GM23248 (cell line): ENCODE measurements around the gene MAP3K14. TPM values are rescaled to one million over a fixed set of nuclear protein-coding genes. Genes with fewer than 3 reads are reported as not detected.

Experiments used
- DNase-seq: peaks from one replicate; pipeline ENCODE4 v3.0.0-alpha.2; 2015
- H2AFZ ChIP-seq: fragments of 200-600 bp; sonication (generic); 2 replicates; pipeline ENCODE4 v1.6.1; 2016; ENCODE audit warnings: antibody characterized with exemption
- H3F3A ChIP-seq: fragments of 200-600 bp; sonication (generic); 2 replicates; pipeline ENCODE4 v1.6.1; 2016; ENCODE audit warnings: mild to moderate bottlenecking, antibody characterized with exemption, mixed run types; ENCODE audit not compliant: insufficient read depth
- H3K27ac ChIP-seq: fragments of 200-600 bp; sonication (generic); 2 replicates; pipeline ENCODE4 v1.5.1; 2016; ENCODE audit warnings: mild to moderate bottlenecking
- H3K27me3 ChIP-seq: fragments of 200-600 bp; sonication (generic); replicated peaks from 2 replicates; pipeline ENCODE4 v1.6.1; 2016; ENCODE audit warnings: mild to moderate bottlenecking; ENCODE audit not compliant: insufficient read depth
- H3K36me3 ChIP-seq: fragments of 200-600 bp; sonication (generic); 2 replicates; pipeline ENCODE4 v1.6.1; 2016; ENCODE audit warnings: low read depth, mild to moderate bottlenecking
- H3K4me1 ChIP-seq: fragments of 200-600 bp; sonication (generic); 2 replicates; pipeline ENCODE4 v1.6.1; 2016; ENCODE audit warnings: mild to moderate bottlenecking; ENCODE audit not compliant: insufficient read depth
- H3K4me2 ChIP-seq: fragments of 200-600 bp; sonication (generic); one replicate; pipeline ENCODE4 v1.6.1; 2016; ENCODE audit warnings: mild to moderate bottlenecking; ENCODE audit not compliant: unreplicated experiment
- H3K4me3 ChIP-seq: fragments of 200-600 bp; sonication (generic); 2 replicates; pipeline ENCODE4 v1.5.1; 2016; ENCODE audit warnings: mild to moderate bottlenecking
- H3K79me2 ChIP-seq: fragments of 200-600 bp; sonication (generic); 2 replicates; pipeline ENCODE4 v1.6.1; 2016; ENCODE audit warnings: mild to moderate bottlenecking; ENCODE audit not compliant: insufficient read depth
- H3K9ac ChIP-seq: fragments of 200-600 bp; sonication (generic); 2 replicates; pipeline ENCODE4 v1.6.1; 2016; ENCODE audit warnings: mild to moderate bottlenecking
- H3K9me2 ChIP-seq: fragments of 200-600 bp; sonication (generic); 2 replicates; pipeline ENCODE4 v1.6.1; 2016; ENCODE audit warnings: mixed run types, mild to moderate bottlenecking, moderate library complexity; ENCODE audit not compliant: insufficient read depth
- H3K9me3 ChIP-seq: fragments of 200-600 bp; sonication (generic); one replicate; pipeline ENCODE4 v1.6.1; 2017; ENCODE audit warnings: low read depth
- H4K20me1 ChIP-seq: fragments of 200-600 bp; sonication (generic); 2 replicates; pipeline ENCODE4 v1.6.0; 2016; ENCODE audit not compliant: insufficient read depth
- EZH2 ChIP-seq: fragments of 200-600 bp; sonication (generic); IDR thresholded peaks from 2 replicates; pipeline ENCODE4 v1.6.1; 2018; ENCODE audit warnings: antibody characterized with exemption, mild to moderate bottlenecking; ENCODE audit not compliant: insufficient read depth, poor library complexity, severe bottlenecking
- EZH2phosphoT487 ChIP-seq: fragments of 200-600 bp; sonication (generic); IDR thresholded peaks from 2 replicates; pipeline ENCODE4 v1.6.1; 2018; ENCODE audit warnings: antibody characterized with exemption, moderate library complexity, mild to moderate bottlenecking, low read depth; ENCODE audit not compliant: insufficient read depth
- WGBS, 2 experiments: methylation state at CpG; one replicate each; pipeline ENCODE4 v1.1.6; 2015 to 2017; ENCODE audit warnings: low lambda C conversion rate in 2 of 2, low coverage in 1 of 2; ENCODE audit errors: missing lambda C conversion rate in 2 of 2; 5-methylcytosine and 5-hydroxymethylcytosine counted together
- in situ Hi-C: fragments of 300-500 bp; cut with MboI; formaldehyde crosslinking; loops from 2 replicates; pipeline ENCODE4 v1.15.0; 2020
- polyA plus RNA-seq: library from polyadenylated mRNA; unstranded; fragments of >200 nt; fragmentation: Nextera tagmentation; extraction: Ambion mirVana; gene quantifications from 2 replicates; pipeline ENCODE4 v1.2.1, GENCODE V29; 2016
- total RNA-seq: library from RNA; depleted of rRNA; stranded (reverse); fragments of >200 nt; shearing (Covaris generic); gene quantifications from 2 replicates; pipeline ENCODE4 v1.2.3, GENCODE V29; 2014

The MAP3K14 gene
- total and polyA plus RNA-seq, 2 experiments from 2014 or later: 3.4 to 4.2 TPM

- H3K4me3 ChIP-seq: no peak overlapping the region
- H3K36me3 ChIP-seq: peaks cover 57% of the 10 kb centered on the region
- H3K27me3 ChIP-seq: no peaks in the 10 kb centered on the region
- 96% methylated on average over 3 of the region's 3 CpGs for WGBS, 2 experiments
- no peaks in the 10 kb centered on the region for H3K79me2 ChIP-seq
- H3K4me2 ChIP-seq: no peak overlapping the region
- no peak overlapping the region for H3K27ac ChIP-seq
- no peaks in the 10 kb centered on the region for H3K9me2 ChIP-seq
- H4K20me1 ChIP-seq: no peaks in the 10 kb centered on the region
- no peaks in the 10 kb centered on the region for H3K4me1 ChIP-seq
- no peak for TF ChIP-seq EZH2phosphoT487
- TF ChIP-seq EZH2: no peak
- peaks cover 12% of the 10 kb centered on the region for H3F3A ChIP-seq
- no peak overlapping the region for H2AFZ ChIP-seq
- in situ Hi-C loops: loop anchor here (10.0 kb wide), 1 partner anchor 113 kb away; no protein-coding TSS in a partner anchor
- H3K9me3 ChIP-seq: no peaks in the 10 kb centered on the region
- DNase-seq: no peak
- no peak overlapping the region for H3K9ac ChIP-seq
These were observed 45.2 kb downstream of the MAP3K14 start for GRCh38 chr17:45271603-45272002.

DNA sequence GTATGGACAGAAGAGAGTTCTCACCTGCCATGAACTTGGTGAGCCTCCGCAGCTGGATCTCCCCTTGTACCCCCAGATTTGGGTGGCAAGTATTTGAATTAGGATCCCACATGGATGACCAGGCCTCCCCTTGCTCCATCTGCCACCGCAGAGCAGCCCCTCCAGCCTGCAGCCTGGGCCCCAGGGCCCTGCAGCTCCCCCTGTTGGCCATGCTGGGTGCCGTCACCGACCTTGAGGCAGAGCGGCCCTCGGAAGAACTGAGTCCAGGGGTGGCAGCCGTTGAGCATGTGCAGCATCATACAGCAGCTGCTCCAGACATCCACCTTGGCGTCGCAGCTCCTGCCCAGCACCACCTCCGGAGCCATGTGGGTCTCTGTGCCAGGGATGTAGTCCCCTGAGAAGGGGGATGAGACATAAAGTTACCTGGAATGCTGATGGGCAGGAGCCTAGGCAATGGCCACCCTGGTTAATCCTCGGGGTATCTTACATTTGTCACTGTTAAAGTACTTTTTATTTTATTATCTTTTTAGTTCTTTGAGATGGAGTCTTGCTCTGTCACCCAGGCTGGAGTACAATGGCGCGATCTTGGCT, 45.9 kb downstream of the MAP3K14 start:
- Histone ChIP-seq H3K79me2 (no peaks in the 10 kb centered on the region), H2AFZ (no peak overlapping the region), H4K20me1 (no peaks in the 10 kb centered on the region), H3K4me2 (no peak overlapping the region), H3K9ac (no peak overlapping the region), H3K9me3 (no peaks in the 10 kb centered on the region), H3K4me1 (peaks cover 6% of the 10 kb centered on the region), H3K9me2 (no peaks in the 10 kb centered on the region), H3K36me3 (peaks cover 57% of the 10 kb centered on the region), H3F3A (peaks cover 18% of the 10 kb centered on the region), H3K27ac (no peak overlapping the region), H3K4me3 (no peak overlapping the region), H3K27me3 (no peaks in the 10 kb centered on the region)
- WGBS, 2 experiments: 75 to 77% methylated on average over 13 of the region's 13 CpGs
- in situ Hi-C loops: loop anchor here (10.0 kb wide), 1 partner anchor 114 kb away; no protein-coding TSS in a partner anchor
- no peak for TF ChIP-seq EZH2
- no peak for TF ChIP-seq EZH2phosphoT487
- DNase-seq: peak; percentile 28

- Histone ChIP-seq H3K9me3 (no peaks in the 10 kb centered on the region), H3K4me3 (no peak overlapping the region), H3K36me3 (peaks cover 63% of the 10 kb centered on the region), H3K9me2 (no peaks in the 10 kb centered on the region), H3K9ac (no peak overlapping the region), H3F3A (peaks cover 18% of the 10 kb centered on the region), H3K4me2 (no peak overlapping the region), H2AFZ (no peak overlapping the region), H3K4me1 (peaks cover 12% of the 10 kb centered on the region), H3K27me3 (no peaks in the 10 kb centered on the region), H3K27ac (no peak overlapping the region), H4K20me1 (no peaks in the 10 kb centered on the region), H3K79me2 (no peaks in the 10 kb centered on the region)
- in situ Hi-C loops: loop anchor here (10.0 kb wide), 1 partner anchor 115 kb away; no protein-coding TSS in a partner anchor
- TF ChIP-seq EZH2phosphoT487 (no peak), EZH2 (no peak)
- no peak for DNase-seq
- 84 to 90% methylated on average over 7 of the region's 7 CpGs for WGBS, 2 experiments
These were observed 46.9 kb downstream of the MAP3K14 start for GRCh38 chr17:45269912-45270311.

DNA sequence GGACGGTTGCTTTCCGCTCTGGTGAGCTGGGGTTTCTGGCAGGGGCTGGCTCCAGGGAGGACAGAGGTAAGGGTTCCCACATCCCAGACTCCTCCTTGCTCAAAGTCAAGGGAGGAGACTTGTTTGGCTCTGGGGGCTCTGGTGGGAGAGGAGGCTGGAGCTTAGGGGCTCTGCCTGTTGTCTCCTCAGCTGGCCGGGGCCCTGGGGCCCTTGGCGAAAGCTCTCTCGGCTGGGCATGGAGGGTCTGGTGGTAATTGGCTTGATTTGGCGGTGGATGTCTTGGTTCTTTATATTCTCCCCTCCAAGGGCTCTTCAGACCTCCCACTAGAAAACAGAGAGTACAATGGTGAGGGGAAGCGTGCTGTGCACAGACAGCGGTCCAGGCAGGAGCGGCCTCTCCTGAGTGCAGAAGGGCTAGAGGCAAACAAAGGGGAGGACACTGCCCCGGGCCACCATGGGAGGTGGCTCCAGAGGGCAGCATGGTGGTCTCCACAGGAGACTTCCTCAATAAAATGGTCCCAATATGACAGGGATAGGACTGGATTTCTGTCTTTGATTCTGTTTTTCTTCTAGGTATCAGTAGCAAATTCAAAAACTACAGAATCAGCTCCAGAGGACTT, 49.3 kb downstream of the MAP3K14 start:
- TF ChIP-seq EZH2 (no peak), EZH2phosphoT487 (no peak)
- in situ Hi-C loops: no loop called here
- Histone ChIP-seq H3K9me3 (no peaks in the 10 kb centered on the region), H4K20me1 (no peaks in the 10 kb centered on the region), H3K79me2 (no peaks in the 10 kb centered on the region), H3K9ac (no peak overlapping the region), H3K4me3 (no peak overlapping the region), H3K4me1 (peaks cover 12% of the 10 kb centered on the region), H3K36me3 (peaks cover 52% of the 10 kb centered on the region), H3K4me2 (no peak overlapping the region), H3F3A (peaks cover 27% of the 10 kb centered on the region), H3K27ac (no peak overlapping the region), H3K27me3 (no peaks in the 10 kb centered on the region), H3K9me2 (no peaks in the 10 kb centered on the region), H2AFZ (no peak overlapping the region)
- WGBS, 2 experiments: 97% methylated on average over 10 of the region's 10 CpGs
- no peak for DNase-seq
